Neural progenitor cell (in vitro differentiated cells): ENCODE measurements around the gene PAPPA2. TPM values are rescaled to one million over a fixed set of nuclear protein-coding genes. Genes with fewer than 3 reads are reported as not detected.

Source experiments
- DNase-seq: peaks from one replicate; pipeline ENCODE4 v3.0.0-alpha.2; 2016; ENCODE audit warnings: low spot score
- H2AFZ ChIP-seq: fragments of 200-600 bp; sonication (generic); replicated peaks from 2 replicates; pipeline ENCODE4 v1.6.1; 2016; ENCODE audit warnings: antibody characterized with exemption
- H3F3A ChIP-seq: fragments of 200-600 bp; sonication (generic); 2 replicates; pipeline ENCODE4 v1.6.1; 2016; ENCODE audit warnings: antibody characterized with exemption, low read depth
- H3K27ac ChIP-seq: fragments of 200-600 bp; sonication (generic); 2 replicates; pipeline ENCODE4 v1.5.1; 2016; ENCODE audit warnings: mild to moderate bottlenecking
- H3K27me3 ChIP-seq: fragments of 200-600 bp; sonication (generic); 2 replicates; pipeline ENCODE4 v1.6.1; 2016; ENCODE audit warnings: mild to moderate bottlenecking, moderate library complexity
- H3K36me3 ChIP-seq: fragments of 200-600 bp; sonication (generic); 2 replicates; pipeline ENCODE4 v1.5.1; 2016
- H3K4me1 ChIP-seq: fragments of 200-600 bp; sonication (generic); 2 replicates; pipeline ENCODE4 v1.6.1; 2016; ENCODE audit warnings: mixed run types
- H3K4me2 ChIP-seq: fragments of 200-600 bp; sonication (generic); 2 replicates; pipeline ENCODE4 v1.6.1; 2016
- H3K4me3 ChIP-seq: fragments of 200-600 bp; sonication (generic); 2 replicates; pipeline ENCODE4 v1.5.1; 2016
- H3K79me2 ChIP-seq: fragments of 200-600 bp; sonication (generic); 2 replicates; pipeline ENCODE4 v1.6.1; 2016; ENCODE audit warnings: low read depth
- H3K9ac ChIP-seq: fragments of 200-600 bp; sonication (generic); 2 replicates; pipeline ENCODE4 v1.6.1; 2016
- H3K9me3 ChIP-seq: fragments of 200-600 bp; sonication (generic); 2 replicates; pipeline ENCODE4 v1.5.1; 2016; ENCODE audit warnings: low read depth
- H4K20me1 ChIP-seq: fragments of 200-600 bp; sonication (generic); 2 replicates; pipeline ENCODE4 v1.6.1; 2016; ENCODE audit warnings: low read depth
- H3K27ac Mint-ChIP-seq: 3 replicates; pipeline ENCODE4 v1.8.0; 2021; ENCODE audit warnings: mixed read lengths
- H3K27me3 Mint-ChIP-seq: 2 replicates; pipeline ENCODE4 v1.8.0; 2022; ENCODE audit warnings: low read depth, mild to moderate bottlenecking, inconsistent platforms, moderate library complexity, mixed read lengths; ENCODE audit not compliant: insufficient read depth
- H3K36me3 Mint-ChIP-seq: 3 replicates; pipeline ENCODE4 v1.8.0; 2021; ENCODE audit warnings: mixed read lengths
- H3K4me1 Mint-ChIP-seq: 3 replicates; pipeline ENCODE4 v1.8.0; 2021; ENCODE audit warnings: mixed read lengths
- H3K4me3 Mint-ChIP-seq: 3 replicates; pipeline ENCODE4 v1.8.0; 2021; ENCODE audit warnings: mild to moderate bottlenecking, moderate library complexity, mixed read lengths
- H3K9me3 Mint-ChIP-seq: 3 replicates; pipeline ENCODE4 v1.8.0; 2020; ENCODE audit warnings: mixed read lengths
- CTCF ChIP-seq: fragments of 200-600 bp; sonication (generic); IDR thresholded peaks from 2 replicates; pipeline ENCODE4 v1.5.1; 2017; ENCODE audit warnings: antibody characterized with exemption, mild to moderate bottlenecking
- EZH2 ChIP-seq: fragments of 200-600 bp; sonication (generic); IDR thresholded peaks from 2 replicates; pipeline ENCODE4 v1.6.1; 2017; ENCODE audit warnings: antibody characterized with exemption, mild to moderate bottlenecking, moderate library complexity
- EZH2phosphoT487 ChIP-seq: fragments of 200-600 bp; sonication (generic); IDR thresholded peaks from 2 replicates; pipeline ENCODE4 v1.6.1; 2017; ENCODE audit warnings: antibody characterized with exemption
- total RNA-seq: library from RNA; depleted of rRNA; stranded (reverse); fragments of >200 nt; gene quantifications from 2 replicates; pipeline ENCODE4 v1.2.3, GENCODE V29; 2015; ENCODE audit warnings: low replicate concordance

The PAPPA2 gene
- total RNA-seq, 1 donor from 2014 or later = 0.17 TPM

GRCh38 chr1:176529395-176530090, 66.6 kb downstream of the PAPPA2 start:
- H3K4me1 ChIP-seq = no peaks in the 10 kb centered on the region
- no peaks in the 10 kb centered on the region for H4K20me1 ChIP-seq
- H2AFZ ChIP-seq = no peak overlapping the region
- no peak overlapping the region for H3K27ac ChIP-seq
- H3K9me3 Mint-ChIP-seq = no peaks in the 10 kb centered on the region
- H3K4me3 Mint-ChIP-seq = no peak overlapping the region
- H3K27me3 Mint-ChIP-seq = peaks cover 2% of the 10 kb centered on the region
- H3K4me3 ChIP-seq = no peak overlapping the region
- H3K27ac Mint-ChIP-seq = no peak overlapping the region
- no peaks in the 10 kb centered on the region for H3K36me3 ChIP-seq
- no peak overlapping the region for H3K4me2 ChIP-seq
- no peaks in the 10 kb centered on the region for H3K4me1 Mint-ChIP-seq
- no peak for DNase-seq
- H3K36me3 Mint-ChIP-seq = no peaks in the 10 kb centered on the region
- no peak for TF ChIP-seq EZH2
- no peak for TF ChIP-seq EZH2phosphoT487
- TF ChIP-seq CTCF = no peak
- H3K9ac ChIP-seq = no peak overlapping the region
- H3K27me3 ChIP-seq = no peaks in the 10 kb centered on the region
- H3F3A ChIP-seq = no peaks in the 10 kb centered on the region
- no peaks in the 10 kb centered on the region for H3K79me2 ChIP-seq
- H3K9me3 ChIP-seq = no peaks in the 10 kb centered on the region

GRCh38 chr1:176531036-176531435, 68.1 kb downstream of the PAPPA2 start:
- H2AFZ ChIP-seq = no peak overlapping the region
- no peaks in the 10 kb centered on the region for H3K36me3 ChIP-seq
- H3F3A ChIP-seq = no peaks in the 10 kb centered on the region
- no peak for TF ChIP-seq CTCF
- Mint-ChIP-seq H3K4me1 (no peaks in the 10 kb centered on the region), H3K27me3 (peaks cover 2% of the 10 kb centered on the region), H3K36me3 (no peaks in the 10 kb centered on the region), H3K9me3 (no peaks in the 10 kb centered on the region), H3K4me3 (no peak overlapping the region), H3K27ac (no peak overlapping the region)
- no peaks in the 10 kb centered on the region for H3K27me3 ChIP-seq
- no peaks in the 10 kb centered on the region for H4K20me1 ChIP-seq
- H3K4me3 ChIP-seq = no peak overlapping the region
- H3K27ac ChIP-seq = no peak overlapping the region
- H3K4me1 ChIP-seq = no peaks in the 10 kb centered on the region
- no peaks in the 10 kb centered on the region for H3K9me3 ChIP-seq
- H3K4me2 ChIP-seq = no peak overlapping the region
- H3K79me2 ChIP-seq = no peaks in the 10 kb centered on the region
- no peak overlapping the region for H3K9ac ChIP-seq
- DNase-seq = no peak

- Histone ChIP-seq H4K20me1 (no peaks in the 10 kb centered on the region), H3K27me3 (no peaks in the 10 kb centered on the region), H3F3A (no peaks in the 10 kb centered on the region), H3K27ac (no peak overlapping the region), H3K4me1 (no peaks in the 10 kb centered on the region), H3K9me3 (no peaks in the 10 kb centered on the region), H3K9ac (no peak overlapping the region), H3K36me3 (no peaks in the 10 kb centered on the region), H3K4me3 (no peak overlapping the region), H2AFZ (no peak overlapping the region), H3K79me2 (no peaks in the 10 kb centered on the region), H3K4me2 (no peak overlapping the region)
- DNase-seq = no peak
- Mint-ChIP-seq H3K27me3 (peaks cover 2% of the 10 kb centered on the region), H3K27ac (no peak overlapping the region), H3K9me3 (no peaks in the 10 kb centered on the region), H3K4me1 (no peaks in the 10 kb centered on the region), H3K36me3 (no peaks in the 10 kb centered on the region), H3K4me3 (no peak overlapping the region)
- no peak for TF ChIP-seq EZH2
- no peak for TF ChIP-seq CTCF
- no peak for TF ChIP-seq EZH2phosphoT487
Observed at GRCh38 chr1:176531921-176532897, 69.2 kb downstream of the PAPPA2 start.
